NCI-H460 (cell line): Measurements from ENCODE around the gene MROH2A. TPM values are rescaled to one million over a fixed set of nuclear protein-coding genes. Genes with fewer than 3 reads are reported as not detected.

Experiments
- DNase-seq: peaks from one replicate; pipeline ENCODE4 v3.0.0-alpha.2; 2016; ENCODE audit warnings: low read depth; ENCODE audit errors: extremely low read depth
- total RNA-seq: library from RNA; depleted of rRNA; stranded (reverse); fragments of >200 nt; shearing (Covaris generic); gene quantifications from 2 replicates; pipeline ENCODE4 v1.2.3, GENCODE V29; 2014

Gene MROH2A
- total RNA-seq, 1 experiment from 2014 or later = not detected

DNA sequence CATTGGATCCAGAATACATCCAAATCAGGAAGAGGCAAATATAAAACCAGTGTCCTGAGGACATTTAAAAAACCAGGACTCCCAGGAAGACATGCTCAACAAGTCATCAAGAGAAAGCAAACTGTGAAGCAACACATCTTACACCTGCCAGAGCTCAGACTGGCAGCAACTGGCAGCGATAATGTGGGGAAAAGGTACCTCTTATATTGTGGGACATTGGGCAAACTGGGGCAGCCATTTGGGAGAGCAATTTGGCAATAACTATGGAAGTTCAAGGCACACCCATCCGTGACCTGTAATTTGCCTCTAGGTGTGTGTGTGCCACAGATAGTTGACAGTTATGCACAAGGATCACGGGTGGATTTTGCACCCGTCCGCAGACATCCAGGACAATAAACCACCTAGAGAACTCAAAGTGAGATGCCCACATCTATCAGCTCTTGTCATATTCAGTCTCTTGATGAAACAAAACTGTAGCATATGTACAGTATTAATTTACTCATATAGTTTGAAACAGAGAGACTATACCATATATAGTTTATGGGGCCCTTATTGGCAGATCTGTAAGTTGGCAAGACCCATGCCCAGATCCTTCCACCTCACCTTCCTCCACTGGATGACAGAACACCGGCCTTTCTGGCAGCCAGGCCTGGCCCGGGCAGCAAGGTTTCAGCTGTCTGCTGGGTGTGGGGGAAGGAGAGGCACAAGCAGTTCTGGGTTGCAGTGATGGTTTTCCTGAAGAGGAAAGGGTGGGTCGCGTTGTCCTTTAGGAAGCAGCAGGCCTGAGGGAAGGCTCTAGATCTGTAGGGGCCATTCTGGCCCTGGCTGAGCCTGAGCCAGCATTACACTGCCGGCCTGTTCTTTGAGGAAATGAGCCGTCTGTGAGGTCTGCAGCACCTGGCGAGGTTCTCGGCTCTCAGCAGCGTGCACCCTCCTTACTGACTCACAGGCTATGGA lies 57.4 kb downstream of the MROH2A start:
- DNase-seq = no peak

DNA sequence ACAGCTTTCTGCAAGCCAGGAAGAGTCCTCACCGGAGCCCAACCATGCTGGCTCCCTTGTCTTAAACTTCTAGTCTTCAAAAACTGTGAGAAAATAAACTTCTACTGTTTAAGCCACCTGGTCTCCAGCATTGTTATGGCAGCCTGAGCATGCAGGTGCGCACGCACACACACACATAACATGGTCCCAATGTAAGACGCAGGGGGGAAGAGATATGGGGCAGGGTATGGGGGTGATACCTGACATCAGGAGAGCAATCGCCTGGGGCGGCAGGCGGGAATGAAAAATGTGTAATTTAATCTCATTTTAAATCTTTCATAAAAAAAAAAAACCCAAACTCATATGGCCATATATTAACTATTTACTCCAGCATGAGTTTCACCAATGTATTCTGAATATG lies 58.2 kb downstream of the MROH2A start:
- no peak for DNase-seq

DNA sequence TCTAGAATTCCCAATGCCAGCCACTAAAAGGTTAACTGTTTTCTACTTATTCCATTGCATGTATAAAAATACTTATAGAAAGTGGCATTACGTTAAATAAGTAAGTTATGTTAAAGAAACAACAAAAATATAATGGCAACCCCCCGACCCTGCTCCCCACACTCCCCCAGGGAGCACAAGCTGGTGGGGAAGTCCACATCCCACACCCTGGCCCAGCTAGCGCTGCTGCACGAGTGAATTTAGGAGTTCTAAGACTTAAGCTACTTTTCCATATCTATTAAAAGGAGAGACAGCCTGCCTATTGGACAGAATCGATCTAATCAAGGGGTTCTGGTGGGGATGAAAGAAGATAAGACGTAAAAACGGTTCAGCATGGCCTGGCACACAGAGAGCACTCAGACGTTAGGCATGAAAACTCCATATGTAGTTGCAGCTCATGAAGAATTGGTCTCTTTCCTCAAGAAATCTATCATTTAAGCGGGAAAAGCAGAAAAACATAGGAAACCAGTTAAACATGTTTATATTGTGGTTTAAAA lies 59.6 kb downstream of the MROH2A start:
- DNase-seq = no peak

DNA sequence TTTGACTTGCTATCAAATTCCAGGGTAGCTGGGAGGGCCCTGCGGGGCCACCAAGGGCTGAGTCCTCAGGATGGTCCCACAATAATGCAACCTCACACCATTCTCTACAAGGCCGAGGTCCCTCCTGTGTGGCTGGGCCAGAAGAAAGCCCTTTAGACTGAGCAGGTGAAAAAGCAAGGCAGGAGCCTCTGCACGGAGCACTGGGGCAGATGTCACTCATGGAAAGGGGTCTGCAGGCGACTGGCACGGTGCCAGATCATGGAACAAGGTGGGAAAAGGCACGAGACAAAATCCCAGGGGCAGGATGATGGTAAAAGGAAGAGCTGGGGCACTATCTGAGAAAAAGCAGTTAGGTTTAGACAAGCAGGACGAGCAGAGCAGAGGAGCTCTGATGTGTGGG lies 60.1 kb downstream of the MROH2A start:
- no peak for DNase-seq

DNA sequence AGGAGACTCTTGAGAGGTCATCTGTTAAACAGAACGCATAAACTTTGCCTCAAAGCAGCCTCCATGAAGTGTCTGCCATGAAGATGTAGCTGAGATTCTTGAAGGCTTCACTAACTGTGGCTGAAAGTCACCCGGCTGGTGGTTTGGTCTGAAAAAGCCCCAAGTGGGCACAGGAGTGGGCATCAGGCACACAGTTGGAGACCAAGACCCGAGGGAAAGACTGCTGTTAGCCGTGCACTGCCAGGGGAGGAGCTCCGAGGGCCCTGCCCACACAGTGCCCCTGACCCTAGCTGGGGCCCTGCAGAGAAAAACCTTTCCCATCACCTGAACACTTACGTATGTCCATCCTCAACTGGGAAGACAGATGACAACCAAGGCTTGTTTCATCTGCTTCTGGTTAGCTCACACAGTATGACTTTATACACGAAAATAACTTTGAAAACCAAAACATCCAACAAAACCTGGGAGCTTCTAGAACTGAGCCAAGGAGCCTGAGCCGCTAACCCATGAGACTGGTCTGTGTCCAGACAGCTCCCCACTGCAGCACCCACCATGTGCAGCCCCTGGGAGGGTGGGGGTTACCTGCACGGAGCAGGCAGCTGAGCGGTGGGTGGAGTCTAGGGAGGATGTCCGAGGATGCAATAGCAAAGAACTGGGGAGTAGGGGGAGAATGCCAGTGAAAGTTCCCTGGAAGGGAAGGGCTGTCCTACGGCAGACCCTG lies 60.8 kb downstream of the MROH2A start:
- no peak for DNase-seq

DNA sequence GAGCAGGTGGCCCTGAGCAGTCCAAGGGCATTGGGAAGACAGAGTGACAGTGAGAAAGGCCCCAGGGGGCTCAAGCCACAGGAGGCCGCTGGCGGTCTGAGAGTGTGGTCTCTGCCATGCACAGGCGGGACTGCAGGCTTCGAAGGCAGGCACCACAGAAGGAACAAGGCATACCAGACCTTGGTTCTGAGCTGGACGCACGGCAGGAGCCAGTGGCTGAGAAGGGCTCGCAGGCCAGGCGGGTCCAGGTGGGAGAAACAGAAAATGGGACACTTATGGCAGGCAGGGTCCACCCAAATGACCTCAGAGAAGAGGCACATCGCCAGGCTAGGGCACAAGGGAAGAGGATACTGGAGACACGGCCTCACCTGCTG lies 61.3 kb downstream of the MROH2A start:
- no peak for DNase-seq

DNA sequence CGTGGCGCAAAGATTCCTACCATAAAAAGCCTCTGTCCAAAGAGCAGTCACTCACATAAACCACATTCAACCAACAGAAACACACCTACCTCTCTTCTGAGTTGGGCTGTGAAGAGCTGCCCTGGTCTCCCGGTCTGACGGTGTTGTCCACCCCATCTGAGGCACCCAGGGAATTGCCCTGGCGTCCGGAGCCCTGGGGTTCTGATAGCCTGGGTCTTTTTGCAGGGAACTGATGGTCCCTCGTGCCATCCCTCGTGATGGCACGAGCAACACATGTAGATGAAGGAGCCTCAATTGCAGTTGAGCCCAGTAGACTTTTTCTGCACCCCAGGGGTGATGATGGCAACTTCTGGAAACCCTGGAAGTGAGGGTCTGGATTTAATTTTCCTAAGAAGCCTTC lies 62.4 kb downstream of the MROH2A start:
- DNase-seq = no peak

DNA sequence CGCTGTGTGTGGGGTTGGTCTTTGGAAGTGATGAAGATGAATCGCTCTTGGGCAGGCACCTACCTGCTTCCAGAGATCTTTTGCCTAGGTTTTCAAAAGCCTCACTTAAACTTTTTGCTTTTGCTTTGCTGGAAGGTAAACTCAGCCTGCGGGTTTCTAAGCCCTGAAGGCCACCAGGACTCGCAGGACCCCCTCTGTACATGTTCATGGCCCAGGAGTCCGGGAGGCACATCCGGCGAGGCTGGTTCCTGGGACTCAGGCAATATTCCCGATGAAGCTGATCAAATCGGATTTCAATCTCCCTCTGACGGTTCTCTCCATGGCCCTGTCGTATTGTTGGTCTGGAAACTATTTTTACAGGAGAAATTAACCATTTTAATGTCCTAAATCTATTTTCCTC lies 63.1 kb downstream of the MROH2A start:
- no peak for DNase-seq

DNA sequence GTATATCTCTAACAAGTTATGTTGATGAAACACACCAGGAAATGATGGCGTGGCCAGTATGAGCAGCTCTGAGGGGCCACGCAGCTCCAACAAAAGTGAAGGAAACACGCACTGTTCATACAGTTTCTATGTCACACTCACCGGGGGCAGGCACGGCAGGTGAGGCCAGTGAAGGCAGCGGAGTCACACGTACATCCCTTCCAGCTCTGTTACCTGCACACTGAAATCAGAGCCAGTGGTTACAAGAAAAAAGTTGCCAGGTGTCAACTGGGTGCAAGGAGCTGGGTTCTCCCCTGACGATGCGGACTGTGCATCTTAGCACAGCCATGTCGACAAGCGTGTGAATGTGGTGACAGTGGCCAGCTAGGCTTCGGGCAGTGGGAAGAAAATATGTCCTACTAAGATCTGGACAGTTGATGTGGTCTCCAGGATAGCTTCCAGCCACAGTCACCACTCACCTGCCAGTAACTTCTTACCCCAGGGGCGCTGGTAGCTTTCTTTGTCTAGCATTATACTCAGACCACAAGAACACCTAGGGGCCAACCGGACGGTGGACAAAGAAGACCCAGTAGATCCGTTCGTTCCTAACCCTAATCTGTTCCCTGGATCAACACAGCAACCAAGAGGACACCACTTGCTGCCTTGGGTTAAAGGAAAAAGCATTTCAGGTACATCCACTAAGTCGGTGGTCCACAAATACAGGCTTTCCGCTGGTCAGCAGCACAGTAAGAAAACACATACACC lies 66.1 kb downstream of the MROH2A start:
- no peak for DNase-seq

DNA sequence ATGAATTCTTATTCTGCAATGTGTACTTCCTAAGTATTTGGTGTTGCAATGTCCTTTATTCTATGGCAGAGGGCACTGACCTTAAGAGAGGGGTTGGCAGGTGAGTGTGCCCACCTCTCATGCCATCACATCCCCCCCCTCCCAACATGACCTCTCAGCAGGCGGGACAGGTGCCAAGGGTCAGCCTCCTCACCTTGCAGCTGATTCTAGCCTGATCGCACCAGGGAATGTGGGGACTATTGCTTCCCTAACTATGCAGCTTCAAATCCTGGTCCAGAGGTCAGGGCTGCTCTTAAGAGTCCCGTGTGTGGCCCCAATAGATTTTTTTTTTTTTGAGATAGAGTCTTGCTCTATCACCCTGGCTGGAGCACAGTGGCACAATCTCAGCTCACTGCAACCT lies 66.7 kb downstream of the MROH2A start:
- no peak for DNase-seq

DNA sequence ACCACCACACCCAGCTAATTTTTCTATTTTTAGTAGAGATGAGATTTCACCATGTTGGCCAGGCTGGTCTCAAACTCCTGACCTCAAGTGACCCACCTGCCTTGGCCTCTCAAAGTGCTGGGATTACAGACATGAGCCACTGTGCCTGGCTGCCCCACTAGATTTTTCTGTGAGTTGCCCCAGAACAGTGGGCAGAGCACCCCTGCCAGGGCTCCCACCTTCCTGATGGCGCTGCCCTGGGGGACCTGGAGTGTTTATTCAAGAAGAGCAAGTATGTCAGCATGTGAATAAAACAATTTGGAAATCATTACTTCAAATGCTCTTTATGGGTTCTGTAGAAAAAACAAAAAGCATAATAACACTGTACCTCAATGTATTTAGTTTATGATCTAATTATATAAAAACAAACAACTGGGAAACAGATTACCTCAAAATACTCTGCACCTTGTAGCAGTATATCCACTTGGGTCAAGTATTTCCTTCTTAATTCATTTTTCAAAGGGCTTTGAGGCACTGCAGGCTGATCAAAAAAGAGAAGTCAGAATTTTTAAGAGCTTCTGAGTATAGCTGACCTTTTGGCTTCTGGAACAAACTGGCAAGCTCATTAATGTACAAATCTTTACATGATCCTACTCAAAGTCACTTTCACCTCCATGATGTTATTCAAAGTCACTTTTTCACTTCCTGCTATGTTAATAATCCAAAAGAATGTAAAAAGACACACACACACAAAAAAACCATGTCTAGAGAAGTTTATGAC lies 67.4 kb downstream of the MROH2A start:
- no peak for DNase-seq

DNA sequence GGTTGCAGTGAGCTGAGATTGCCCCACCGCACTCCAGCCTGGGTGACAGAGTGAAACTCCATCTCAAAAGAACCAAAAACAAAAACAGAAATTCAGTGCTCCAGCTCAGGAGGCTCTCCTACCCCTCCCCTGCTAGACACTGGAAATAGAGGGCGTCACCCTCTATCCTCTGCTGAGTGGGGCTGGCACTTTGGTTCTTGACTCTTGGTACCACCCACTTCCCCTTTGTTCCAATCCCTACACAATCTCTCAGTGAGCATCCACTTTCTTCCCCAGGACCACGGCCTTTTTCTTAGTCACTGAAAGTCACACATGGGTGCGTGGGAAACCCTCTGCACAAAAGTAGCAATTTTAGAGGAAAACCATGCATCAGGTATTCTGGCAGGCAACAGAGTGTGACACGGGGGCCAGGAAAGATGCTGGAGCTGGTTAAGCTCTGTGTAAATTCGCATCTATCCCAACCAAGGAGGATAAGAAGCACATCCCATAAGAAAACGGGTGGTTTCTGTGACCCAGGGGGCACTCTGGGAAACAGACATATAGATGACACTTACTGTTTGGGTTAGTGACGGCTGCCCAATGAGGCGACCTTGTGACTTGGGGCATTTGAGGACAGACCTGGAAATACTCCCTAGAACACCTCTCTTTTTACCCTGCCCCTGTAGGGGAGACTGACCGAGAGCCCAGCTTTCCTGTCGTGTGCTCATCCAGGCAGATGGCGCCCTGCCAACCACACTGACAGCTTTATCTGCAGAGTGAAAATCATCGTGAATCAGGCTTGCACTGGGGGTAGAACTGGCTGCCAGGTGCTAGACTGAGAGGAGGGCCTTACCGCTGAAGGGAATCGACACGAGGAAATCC lies 68.5 kb downstream of the MROH2A start:
- DNase-seq = no peak

DNA sequence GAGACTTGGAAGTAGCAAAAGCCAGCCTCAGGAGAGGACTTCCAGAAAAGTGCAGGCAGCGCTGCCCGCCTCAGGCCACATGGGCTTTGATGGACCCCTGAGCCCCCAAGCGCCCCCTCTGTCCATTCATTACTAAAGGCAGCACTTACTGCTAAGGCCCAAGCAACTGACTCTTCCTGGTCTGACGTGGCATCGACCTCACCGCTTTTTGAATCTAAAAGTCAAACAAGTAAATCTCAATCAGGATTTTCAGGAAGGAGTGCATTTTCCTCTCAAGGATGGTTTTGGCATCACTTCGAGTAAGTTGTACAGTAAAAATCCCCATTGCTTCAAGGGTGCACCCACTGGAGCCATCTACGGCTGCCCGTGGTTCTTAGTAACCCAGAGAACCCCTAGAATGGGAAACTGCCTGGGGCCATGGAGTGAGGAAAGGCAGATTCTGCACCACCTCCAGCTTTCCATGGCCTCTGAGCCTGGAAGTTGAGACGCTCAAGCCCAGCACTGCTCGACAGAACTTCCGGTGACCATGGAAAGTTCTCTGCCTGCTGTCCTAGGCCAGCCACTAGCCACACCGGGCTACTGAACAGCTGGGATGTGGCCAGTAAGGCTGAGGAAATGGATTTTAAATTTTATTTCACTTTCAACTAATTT lies 69.2 kb downstream of the MROH2A start:
- no peak for DNase-seq

DNA sequence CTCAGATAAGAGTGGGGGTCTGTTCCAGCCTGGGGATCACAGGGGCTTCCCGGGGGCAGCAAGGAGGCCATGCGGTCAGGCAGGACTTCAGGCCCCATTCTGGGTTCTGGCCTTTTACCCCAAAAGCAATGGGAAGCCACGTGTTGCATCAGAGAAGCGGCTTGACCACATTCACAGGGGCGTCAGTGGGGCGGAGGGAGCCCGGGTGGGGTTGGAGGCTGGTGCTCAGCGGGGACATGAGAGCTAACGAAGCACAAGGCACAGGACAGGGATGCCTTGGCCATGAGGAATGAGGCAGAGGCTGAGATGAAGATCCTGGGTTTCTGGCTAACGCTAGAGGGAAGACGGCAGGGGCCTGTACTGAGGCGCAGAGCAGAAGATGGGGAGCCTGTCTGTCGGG lies 70.1 kb downstream of the MROH2A start:
- DNase-seq = no peak

DNA sequence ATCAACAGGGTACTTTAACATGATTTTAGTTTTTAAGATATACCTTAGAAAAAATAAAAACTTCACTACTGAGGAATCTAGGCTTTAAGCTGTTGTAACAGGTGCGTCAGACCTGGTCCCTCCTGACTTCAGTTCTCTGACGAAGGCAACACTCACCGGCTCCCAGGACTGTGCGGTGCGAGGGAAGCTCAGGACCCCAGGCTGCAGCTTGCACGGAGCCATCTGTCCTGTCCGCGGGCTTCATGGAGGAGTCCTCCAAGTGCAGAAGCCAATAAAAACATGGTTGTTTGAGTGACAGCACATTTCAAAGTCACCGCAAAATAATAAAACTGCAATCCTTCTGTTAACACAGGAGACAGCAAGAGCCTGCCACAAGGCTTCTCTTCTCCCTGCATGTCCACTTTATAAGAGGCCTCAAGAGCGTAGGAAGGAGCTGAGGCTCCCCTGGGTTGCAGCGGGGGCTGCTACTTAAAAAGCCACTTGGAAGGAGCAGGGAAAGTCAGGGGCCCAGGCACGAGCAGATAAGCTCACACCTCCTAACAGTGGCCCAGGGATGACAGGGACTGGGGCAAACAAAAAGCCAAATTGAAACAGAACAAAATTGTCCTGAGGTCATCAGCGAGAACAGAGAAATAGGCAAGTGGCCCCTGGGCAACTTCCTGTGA lies 71.6 kb downstream of the MROH2A start:
- DNase-seq = no peak

DNA sequence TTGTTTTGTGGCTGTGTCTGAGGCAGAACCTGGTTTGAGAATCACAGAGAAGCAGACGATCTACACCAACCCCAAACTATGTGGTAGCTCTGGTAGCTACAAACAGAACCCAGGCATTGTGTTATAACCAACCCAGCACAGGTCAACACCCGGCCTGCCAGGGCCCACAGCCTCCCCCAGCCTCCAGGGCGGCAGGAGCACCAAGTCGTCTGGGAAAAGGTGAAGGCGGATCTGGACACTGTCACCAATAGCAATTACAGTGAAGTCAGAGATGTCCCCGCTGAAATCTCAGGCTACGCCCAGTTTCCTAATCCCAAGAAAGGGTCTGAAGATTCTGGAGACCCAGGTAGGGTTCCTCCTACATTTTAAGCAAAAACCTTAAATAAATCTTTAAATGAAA lies 72.6 kb downstream of the MROH2A start:
- DNase-seq = no peak

DNA sequence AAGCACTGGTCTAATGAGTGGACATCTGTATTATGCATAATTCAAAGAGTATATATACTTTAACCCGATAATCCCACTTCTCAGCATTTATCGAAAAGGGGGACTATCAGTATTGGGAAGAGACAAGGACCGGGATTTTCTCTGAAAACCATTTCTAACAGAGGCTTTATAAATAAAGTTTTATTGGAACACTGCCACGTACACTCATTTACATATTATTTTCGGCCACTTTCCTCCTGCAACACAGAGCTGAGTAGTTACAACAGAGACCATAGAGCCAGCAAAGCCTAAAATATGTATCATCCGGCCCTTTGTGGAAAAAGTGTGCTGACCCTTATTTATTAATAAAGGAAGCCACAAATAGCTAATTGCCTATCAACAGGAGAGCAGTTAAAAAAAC lies 73.0 kb downstream of the MROH2A start:
- no peak for DNase-seq

DNA sequence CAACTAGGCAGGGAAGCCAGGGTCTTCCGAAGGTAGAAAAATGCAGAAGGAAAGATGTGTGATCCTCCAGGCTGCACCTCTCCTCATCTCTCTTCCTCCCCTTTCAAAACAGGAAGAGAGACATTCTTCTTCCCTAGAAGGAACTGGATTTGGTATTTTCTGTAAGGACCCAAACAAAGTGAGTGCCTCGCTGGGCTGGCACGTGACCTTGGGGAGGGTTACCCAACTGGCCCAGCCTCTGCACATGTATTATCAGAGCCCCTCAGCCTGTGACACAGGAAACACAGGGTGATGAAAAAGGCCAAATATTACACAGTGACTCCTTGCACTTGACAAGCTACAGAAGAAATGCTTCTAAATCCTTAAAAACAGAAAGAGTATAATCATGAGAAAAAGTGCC lies 73.9 kb downstream of the MROH2A start:
- DNase-seq = no peak
